Esophagus muscularis mucosa (tissue), 4 donors: ENCODE data around the gene BCAS1.

Source experiments
- EP300 ChIP-seq: sonication (generic); formaldehyde crosslinking; IDR thresholded peaks from one replicate; pipeline ENCODE4 v1.6.1; 2017; ENCODE audit warnings: antibody characterized with exemption
- POLR2A ChIP-seq: fragments of 450-650 bp; IDR thresholded peaks from one replicate; pipeline ENCODE4 v1.6.1; 2017; ENCODE audit warnings: antibody characterized with exemption, moderate library complexity, mild to moderate bottlenecking, low read depth
- POLR2AphosphoS5 ChIP-seq, 2 donors: sonication (generic); formaldehyde crosslinking; IDR thresholded peaks; one replicate each; pipeline ENCODE4 v1.6.1; 2017; ENCODE audit warnings: antibody characterized with exemption in 2 of 2
- TF ChIP-seq, protein P1 (sequence below), 3 experiments: fragments of 200-600 bp in 2 of 3; fragments of 450-650 bp in 1 of 3; sonication (generic) in 2 of 3; IDR thresholded peaks; one replicate each; pipeline ENCODE4 v1.5.1; 2017 to 2019; ENCODE audit warnings: antibody characterized with exemption in 3 of 3, mild to moderate bottlenecking in 2 of 3, moderate library complexity in 1 of 3

DNA sequence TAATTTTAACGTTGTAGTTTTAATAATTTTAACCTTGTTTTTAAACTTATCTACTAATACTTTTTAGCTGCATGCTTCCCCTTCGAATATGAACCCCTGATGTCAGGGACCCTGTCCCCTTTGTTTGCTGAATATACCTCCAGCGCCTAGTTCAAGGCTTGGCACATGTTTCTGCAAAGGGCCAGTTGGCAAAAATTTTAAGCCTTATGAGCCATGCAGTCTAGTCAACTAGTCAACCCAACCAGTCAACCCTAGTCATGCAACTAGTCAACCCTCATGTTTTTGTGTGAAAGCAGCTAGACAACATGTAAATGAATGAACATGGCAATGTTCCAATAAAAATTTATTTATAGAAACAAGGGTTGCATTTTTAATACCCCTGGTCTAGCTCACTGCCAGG is 119.8 kb downstream of the BCAS1 start:
- TF ChIP-seq, protein P1, sequence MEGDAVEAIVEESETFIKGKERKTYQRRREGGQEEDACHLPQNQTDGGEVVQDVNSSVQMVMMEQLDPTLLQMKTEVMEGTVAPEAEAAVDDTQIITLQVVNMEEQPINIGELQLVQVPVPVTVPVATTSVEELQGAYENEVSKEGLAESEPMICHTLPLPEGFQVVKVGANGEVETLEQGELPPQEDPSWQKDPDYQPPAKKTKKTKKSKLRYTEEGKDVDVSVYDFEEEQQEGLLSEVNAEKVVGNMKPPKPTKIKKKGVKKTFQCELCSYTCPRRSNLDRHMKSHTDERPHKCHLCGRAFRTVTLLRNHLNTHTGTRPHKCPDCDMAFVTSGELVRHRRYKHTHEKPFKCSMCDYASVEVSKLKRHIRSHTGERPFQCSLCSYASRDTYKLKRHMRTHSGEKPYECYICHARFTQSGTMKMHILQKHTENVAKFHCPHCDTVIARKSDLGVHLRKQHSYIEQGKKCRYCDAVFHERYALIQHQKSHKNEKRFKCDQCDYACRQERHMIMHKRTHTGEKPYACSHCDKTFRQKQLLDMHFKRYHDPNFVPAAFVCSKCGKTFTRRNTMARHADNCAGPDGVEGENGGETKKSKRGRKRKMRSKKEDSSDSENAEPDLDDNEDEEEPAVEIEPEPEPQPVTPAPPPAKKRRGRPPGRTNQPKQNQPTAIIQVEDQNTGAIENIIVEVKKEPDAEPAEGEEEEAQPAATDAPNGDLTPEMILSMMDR (IDR thresholded peaks at IDR 0.05): no peak
- TF ChIP-seq POLR2A (no peak), POLR2AphosphoS5 (IDR thresholded peaks at IDR 0.05) (no peak), EP300 (no peak)
